Neural crest cell (in vitro differentiated cells): Measurements from ENCODE around the gene TGM4. TPM values are rescaled to one million over a fixed set of nuclear protein-coding genes. Genes with fewer than 3 reads are reported as not detected.

Experiments
- DNase-seq: peaks from one replicate; pipeline ENCODE4 v3.0.0; 2021; ENCODE audit warnings: low read depth, mixed read lengths, low spot score
- H3K27ac Mint-ChIP-seq: one replicate; pipeline ENCODE4 v1.8.0; 2021; ENCODE audit warnings: mild to moderate bottlenecking, mixed read lengths; ENCODE audit not compliant: unreplicated experiment
- H3K27me3 Mint-ChIP-seq: 2 replicates; pipeline ENCODE4 v1.8.0; 2021; ENCODE audit warnings: low read depth, mild to moderate bottlenecking, mixed read lengths
- H3K36me3 Mint-ChIP-seq: 2 replicates; pipeline ENCODE4 v1.8.0; 2021; ENCODE audit warnings: low read depth, mild to moderate bottlenecking, mixed read lengths
- H3K4me1 Mint-ChIP-seq: 2 replicates; pipeline ENCODE4 v1.8.0; 2021; ENCODE audit warnings: mixed read lengths
- H3K4me3 Mint-ChIP-seq: one replicate; pipeline ENCODE4 v1.8.0; 2021; ENCODE audit warnings: mild to moderate bottlenecking, mixed read lengths
- H3K9me3 Mint-ChIP-seq: 2 replicates; pipeline ENCODE4 v1.8.0; 2021; ENCODE audit warnings: mixed read lengths
- total RNA-seq: library from RNA; stranded (reverse); gene quantifications from 2 replicates; pipeline ENCODE4 v1.2.1, GENCODE V29; 2021
- TF ChIP-seq, protein P1 (sequence below): fragments of 200-600 bp; sonication (generic); conservative IDR thresholded peaks from 2 replicates; pipeline ENCODE4 v1.5.0; 2021; ENCODE audit warnings: antibody characterized with exemption, mild to moderate bottlenecking

TGM4 gene
- total RNA-seq, 1 donor from 2014 or later, result not detected

DNA sequence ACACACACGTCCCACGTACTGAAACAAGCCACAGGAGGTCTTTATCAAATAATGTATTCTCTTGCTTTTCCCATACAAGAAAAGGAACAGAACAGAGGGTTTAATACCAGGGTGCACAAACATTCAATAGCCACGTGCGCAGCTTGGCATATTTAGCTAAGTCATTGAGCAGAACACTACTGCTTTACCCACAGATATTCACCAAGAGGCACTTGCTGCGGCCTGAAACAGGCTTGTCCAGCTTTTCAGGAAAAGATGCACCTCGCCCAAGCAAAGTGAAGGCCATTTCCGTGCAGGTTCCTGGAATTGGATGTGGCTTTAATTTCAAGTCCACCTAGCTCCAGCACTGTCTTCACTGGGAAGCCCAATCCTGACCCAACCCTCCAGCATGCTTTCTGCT is 84.0 kb downstream of the TGM4 start:
- DNase-seq, result no peak
- no peak overlapping the region for H3K4me3 Mint-ChIP-seq
- no peaks in the 10 kb centered on the region for H3K9me3 Mint-ChIP-seq
- peaks cover 22% of the 10 kb centered on the region for H3K4me1 Mint-ChIP-seq
- H3K27me3 Mint-ChIP-seq, result no peaks in the 10 kb centered on the region
- no peak overlapping the region for H3K27ac Mint-ChIP-seq
- no peaks in the 10 kb centered on the region for H3K36me3 Mint-ChIP-seq
- TF ChIP-seq, protein P1, sequence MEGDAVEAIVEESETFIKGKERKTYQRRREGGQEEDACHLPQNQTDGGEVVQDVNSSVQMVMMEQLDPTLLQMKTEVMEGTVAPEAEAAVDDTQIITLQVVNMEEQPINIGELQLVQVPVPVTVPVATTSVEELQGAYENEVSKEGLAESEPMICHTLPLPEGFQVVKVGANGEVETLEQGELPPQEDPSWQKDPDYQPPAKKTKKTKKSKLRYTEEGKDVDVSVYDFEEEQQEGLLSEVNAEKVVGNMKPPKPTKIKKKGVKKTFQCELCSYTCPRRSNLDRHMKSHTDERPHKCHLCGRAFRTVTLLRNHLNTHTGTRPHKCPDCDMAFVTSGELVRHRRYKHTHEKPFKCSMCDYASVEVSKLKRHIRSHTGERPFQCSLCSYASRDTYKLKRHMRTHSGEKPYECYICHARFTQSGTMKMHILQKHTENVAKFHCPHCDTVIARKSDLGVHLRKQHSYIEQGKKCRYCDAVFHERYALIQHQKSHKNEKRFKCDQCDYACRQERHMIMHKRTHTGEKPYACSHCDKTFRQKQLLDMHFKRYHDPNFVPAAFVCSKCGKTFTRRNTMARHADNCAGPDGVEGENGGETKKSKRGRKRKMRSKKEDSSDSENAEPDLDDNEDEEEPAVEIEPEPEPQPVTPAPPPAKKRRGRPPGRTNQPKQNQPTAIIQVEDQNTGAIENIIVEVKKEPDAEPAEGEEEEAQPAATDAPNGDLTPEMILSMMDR, result no peak

- H3K27me3 Mint-ChIP-seq, result no peaks in the 10 kb centered on the region
- no peak overlapping the region for H3K4me3 Mint-ChIP-seq
- H3K27ac Mint-ChIP-seq, result no peak overlapping the region
Measured at GRCh38 chr3:44960387-44961026, 86.1 kb downstream of the TGM4 start.

GRCh38 chr3:44961888-44962287 is 87.5 kb downstream of the TGM4 start:
- no peak for DNase-seq
- Mint-ChIP-seq H3K27ac (no peak overlapping the region), H3K4me1 (peaks cover 39% of the 10 kb centered on the region), H3K36me3 (no peaks in the 10 kb centered on the region), H3K27me3 (no peaks in the 10 kb centered on the region), H3K9me3 (no peaks in the 10 kb centered on the region), H3K4me3 (no peak overlapping the region)
- TF ChIP-seq, protein P1, result no peak

More at GRCh38 chr3:44960387-44961026, 86.1 kb downstream of the TGM4 start:
- no peaks in the 10 kb centered on the region for H3K9me3 Mint-ChIP-seq
- no peak for DNase-seq
- peaks cover 39% of the 10 kb centered on the region for H3K4me1 Mint-ChIP-seq
- H3K36me3 Mint-ChIP-seq, result no peaks in the 10 kb centered on the region
- TF ChIP-seq, protein P1, result no peak

GRCh38 chr3:44962621-44963393 is 88.4 kb downstream of the TGM4 start:
- Mint-ChIP-seq H3K27ac (no peak overlapping the region), H3K4me3 (no peak overlapping the region), H3K27me3 (no peaks in the 10 kb centered on the region), H3K9me3 (no peaks in the 10 kb centered on the region), H3K36me3 (no peaks in the 10 kb centered on the region), H3K4me1 (peaks cover 39% of the 10 kb centered on the region)
- TF ChIP-seq, protein P1, result no peak
- no peak for DNase-seq

DNA sequence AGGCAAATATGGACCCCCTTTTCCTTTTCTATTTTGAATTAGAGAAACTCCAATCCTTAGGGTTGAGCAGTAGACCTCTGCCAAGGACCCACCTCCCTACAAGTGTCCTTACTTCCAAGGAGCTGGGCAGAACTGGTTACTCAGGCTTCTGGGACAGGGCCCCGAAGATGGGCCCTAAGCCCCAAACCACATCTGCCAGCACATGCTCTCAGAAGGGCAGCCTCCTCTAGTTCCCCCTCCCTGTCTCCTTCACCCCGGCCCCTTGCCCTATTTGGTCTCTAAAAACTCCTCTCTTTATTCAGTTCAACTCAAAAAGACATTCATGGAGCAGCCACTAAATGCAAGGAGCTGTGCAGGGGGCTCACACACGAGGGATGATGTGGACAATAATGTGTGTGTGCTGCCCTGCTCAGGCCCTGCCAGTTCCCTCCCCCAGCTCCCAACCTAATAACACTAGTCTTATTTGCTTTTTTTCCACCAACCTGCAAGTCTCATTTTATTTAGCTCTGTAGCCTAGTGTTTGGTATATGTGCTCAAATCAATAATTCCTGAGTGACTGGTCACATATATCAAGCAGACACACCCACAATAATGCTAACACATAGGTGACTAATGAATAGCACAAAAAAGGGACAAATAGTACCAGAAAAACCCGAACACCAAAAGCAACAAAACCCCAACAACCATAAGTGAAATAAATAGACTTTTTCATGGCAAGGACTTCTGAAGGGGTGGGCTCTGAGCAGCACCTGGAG is 89.3 kb downstream of the TGM4 start:
- H3K4me3 Mint-ChIP-seq, result no peak overlapping the region
- no peaks in the 10 kb centered on the region for H3K9me3 Mint-ChIP-seq
- H3K4me1 Mint-ChIP-seq, result peaks cover 39% of the 10 kb centered on the region
- TF ChIP-seq, protein P1, result no peak
- no peak for DNase-seq
- no peaks in the 10 kb centered on the region for H3K36me3 Mint-ChIP-seq
- H3K27ac Mint-ChIP-seq, result peak overlapping the region; percentile 44
- no peaks in the 10 kb centered on the region for H3K27me3 Mint-ChIP-seq

Other genes with a start within 250 kb of the TGM4 start
- 47.4 and 48.4 TPM in 2 replicates for gene ZNF197, start 249.6 kb upstream of the TGM4 start, total RNA-seq
- 23.0 and 24.5 TPM in 2 replicates for gene ZNF35, start 225.9 kb upstream of the TGM4 start, total RNA-seq
- not detected in 2 replicates for gene ZNF502, start 161.9 kb upstream of the TGM4 start, total RNA-seq
- gene ZNF501, start 145.0 kb upstream of the TGM4 start, total RNA-seq, result 5.3 and 6.2 TPM in 2 replicates
- 36.6 and 44.8 TPM in 2 replicates for gene KIAA1143, start 113.0 kb upstream of the TGM4 start, total RNA-seq
- 49.0 and 51.3 TPM in 2 replicates for gene KIF15, start 112.8 kb upstream of the TGM4 start, total RNA-seq
- gene TMEM42, start 12.7 kb upstream of the TGM4 start, total RNA-seq, result 8.0 and 9.5 TPM in 2 replicates
- gene ZDHHC3, start 101.6 kb downstream of the TGM4 start, total RNA-seq, result 56.7 and 62.2 TPM in 2 replicates
- 50.7 and 55.6 TPM in 2 replicates for gene EXOSC7, start 101.6 kb downstream of the TGM4 start, total RNA-seq
- not detected in 2 replicates for gene CLEC3B, start 151.7 kb downstream of the TGM4 start, total RNA-seq